ENCODE data around the gene SLC22A3. TPM values are rescaled to one million over a fixed set of nuclear protein-coding genes. Genes with fewer than 3 reads are reported as not detected.

SLC22A3 gene
- total RNA-seq, 3 donors from 2014 or later (not counting 1 experiment from before 2014, with no cell fraction given) = not detected

DNA sequence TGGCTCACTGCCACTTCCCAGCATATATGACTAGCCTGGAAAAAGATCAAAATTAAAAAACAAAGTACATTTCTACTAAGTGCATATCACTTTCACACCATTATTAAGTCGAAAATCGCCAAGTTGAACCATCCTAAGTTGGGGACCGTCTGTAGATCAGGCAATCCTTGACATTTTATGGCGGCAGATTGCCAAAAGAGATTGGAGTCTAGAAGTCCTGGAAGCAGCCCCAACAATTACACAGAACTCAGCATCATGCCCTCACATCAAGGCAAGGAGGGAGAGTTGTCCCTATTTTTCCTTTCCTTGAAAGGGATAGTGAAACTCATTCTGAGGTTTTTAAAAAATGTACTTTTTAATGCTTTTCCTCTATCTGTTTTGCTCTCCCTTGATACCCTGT, 30.7 kb downstream of the SLC22A3 start:
- Mint-ChIP-seq H3K4me3 (no peak overlapping the region), H3K9me3 (peaks cover 2 to 10% of the 10 kb centered on the region in 2 donors), H3K27ac (no peak overlapping the region), H3K4me1 (no peaks in the 10 kb centered on the region), H3K27me3 (ENCODE audit: low read depth in 2 of 2) (peaks cover 0 to 8% of the 10 kb centered on the region in 2 donors), H3K36me3 (peaks cover 12% of the 10 kb centered on the region)
- WGBS (ENCODE audit: insufficient coverage) = 88% methylated on average over 4 of the region's 4 CpGs
- Histone ChIP-seq H3K4me3 (ENCODE audit: low read length) (no peak overlapping the region), H3K4me1 (ENCODE audit: control insufficient read depth, insufficient read depth, low read length) (no peaks in the 10 kb centered on the region), H3K36me3 (ENCODE audit: control insufficient read depth, insufficient read depth, low read length) (no peaks in the 10 kb centered on the region), H3K27me3 (ENCODE audit: control insufficient read depth, insufficient read depth, low read length) (no peaks in the 10 kb centered on the region), H3K27ac (ENCODE audit: low read length) (no peak overlapping the region), H3K9me3 (ENCODE audit: control insufficient read depth, insufficient read depth, low read length) (peaks cover 7% of the 10 kb centered on the region)
- no peak for ATAC-seq
- no peak for DNase-seq
- intact Hi-C loops (cut with micrococcal nuclease) = no loop called here
- TF ChIP-seq, protein P1, sequence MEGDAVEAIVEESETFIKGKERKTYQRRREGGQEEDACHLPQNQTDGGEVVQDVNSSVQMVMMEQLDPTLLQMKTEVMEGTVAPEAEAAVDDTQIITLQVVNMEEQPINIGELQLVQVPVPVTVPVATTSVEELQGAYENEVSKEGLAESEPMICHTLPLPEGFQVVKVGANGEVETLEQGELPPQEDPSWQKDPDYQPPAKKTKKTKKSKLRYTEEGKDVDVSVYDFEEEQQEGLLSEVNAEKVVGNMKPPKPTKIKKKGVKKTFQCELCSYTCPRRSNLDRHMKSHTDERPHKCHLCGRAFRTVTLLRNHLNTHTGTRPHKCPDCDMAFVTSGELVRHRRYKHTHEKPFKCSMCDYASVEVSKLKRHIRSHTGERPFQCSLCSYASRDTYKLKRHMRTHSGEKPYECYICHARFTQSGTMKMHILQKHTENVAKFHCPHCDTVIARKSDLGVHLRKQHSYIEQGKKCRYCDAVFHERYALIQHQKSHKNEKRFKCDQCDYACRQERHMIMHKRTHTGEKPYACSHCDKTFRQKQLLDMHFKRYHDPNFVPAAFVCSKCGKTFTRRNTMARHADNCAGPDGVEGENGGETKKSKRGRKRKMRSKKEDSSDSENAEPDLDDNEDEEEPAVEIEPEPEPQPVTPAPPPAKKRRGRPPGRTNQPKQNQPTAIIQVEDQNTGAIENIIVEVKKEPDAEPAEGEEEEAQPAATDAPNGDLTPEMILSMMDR (IDR thresholded peaks at IDR 0.05) = no peak

- no peaks in the 10 kb centered on the region for H3K4me1 Mint-ChIP-seq
These were observed 31.3 kb downstream of the SLC22A3 start for GRCh38 chr6:160379466-160379865.

GRCh38 chr6:160382946-160383345, 34.8 kb downstream of the SLC22A3 start:
- peaks cover 12% of the 10 kb centered on the region for H3K36me3 Mint-ChIP-seq
- intact Hi-C loops (cut with micrococcal nuclease) = no loop called here

More at GRCh38 chr6:160379466-160379865, 31.3 kb downstream of the SLC22A3 start:
- Mint-ChIP-seq H3K27me3 (ENCODE audit: low read depth in 2 of 2) (peaks cover 4 to 8% of the 10 kb centered on the region in 2 donors), H3K4me3 (no peak overlapping the region), H3K9me3 (peaks cover 2 to 10% of the 10 kb centered on the region in 2 donors), H3K36me3 (peaks cover 12% of the 10 kb centered on the region), H3K27ac (no peak overlapping the region)
- no peaks in the 10 kb centered on the region for H3K4me1 ChIP-seq (ENCODE audit: control insufficient read depth, insufficient read depth, low read length)
- no peak for DNase-seq
- intact Hi-C loops (cut with micrococcal nuclease) = no loop called here
- no peak overlapping the region for H3K4me3 ChIP-seq (ENCODE audit: low read length)
- H3K27ac ChIP-seq (ENCODE audit: low read length) = no peak overlapping the region
- H3K36me3 ChIP-seq (ENCODE audit: control insufficient read depth, insufficient read depth, low read length) = no peaks in the 10 kb centered on the region
- ATAC-seq = no peak
- H3K27me3 ChIP-seq (ENCODE audit: control insufficient read depth, insufficient read depth, low read length) = no peaks in the 10 kb centered on the region
- H3K9me3 ChIP-seq (ENCODE audit: control insufficient read depth, insufficient read depth, low read length) = peaks cover 7% of the 10 kb centered on the region
- TF ChIP-seq, protein P1 (IDR thresholded peaks at IDR 0.05) = no peak

More at GRCh38 chr6:160382946-160383345, 34.8 kb downstream of the SLC22A3 start:
- ATAC-seq = no peak
- H3K27me3 Mint-ChIP-seq (ENCODE audit: low read depth in 2 of 2) = peaks cover 14 to 24% of the 10 kb centered on the region in 2 donors
- Histone ChIP-seq H3K4me3 (ENCODE audit: low read length) (no peak overlapping the region), H3K27ac (ENCODE audit: low read length) (no peak overlapping the region), H3K9me3 (ENCODE audit: control insufficient read depth, insufficient read depth, low read length) (peaks cover 7% of the 10 kb centered on the region), H3K27me3 (ENCODE audit: control insufficient read depth, insufficient read depth, low read length) (no peaks in the 10 kb centered on the region), H3K36me3 (ENCODE audit: control insufficient read depth, insufficient read depth, low read length) (no peaks in the 10 kb centered on the region), H3K4me1 (ENCODE audit: control insufficient read depth, insufficient read depth, low read length) (no peaks in the 10 kb centered on the region)
- H3K27ac Mint-ChIP-seq = no peak overlapping the region
- no peaks in the 10 kb centered on the region for H3K4me1 Mint-ChIP-seq
- TF ChIP-seq, protein P1 (IDR thresholded peaks at IDR 0.05) = no peak
- no CpG with 5 or more reads among the region's 1 CpG for WGBS (ENCODE audit: insufficient coverage)
- no peak overlapping the region for H3K4me3 Mint-ChIP-seq
- DNase-seq = no peak
- peaks cover 2 to 10% of the 10 kb centered on the region in 2 donors for H3K9me3 Mint-ChIP-seq
